ENCODE results near the gene GAN. TPM values are rescaled to one million over a fixed set of nuclear protein-coding genes. Genes with fewer than 3 reads are reported as not detected.

Gene GAN
- total and polyA plus RNA-seq, 9 of the 15 experiments (the other 6 are each of a cell fraction or from before 2014, with no cell fraction given) = 0.83 to 15.1 (median 5.2) TPM

DNA sequence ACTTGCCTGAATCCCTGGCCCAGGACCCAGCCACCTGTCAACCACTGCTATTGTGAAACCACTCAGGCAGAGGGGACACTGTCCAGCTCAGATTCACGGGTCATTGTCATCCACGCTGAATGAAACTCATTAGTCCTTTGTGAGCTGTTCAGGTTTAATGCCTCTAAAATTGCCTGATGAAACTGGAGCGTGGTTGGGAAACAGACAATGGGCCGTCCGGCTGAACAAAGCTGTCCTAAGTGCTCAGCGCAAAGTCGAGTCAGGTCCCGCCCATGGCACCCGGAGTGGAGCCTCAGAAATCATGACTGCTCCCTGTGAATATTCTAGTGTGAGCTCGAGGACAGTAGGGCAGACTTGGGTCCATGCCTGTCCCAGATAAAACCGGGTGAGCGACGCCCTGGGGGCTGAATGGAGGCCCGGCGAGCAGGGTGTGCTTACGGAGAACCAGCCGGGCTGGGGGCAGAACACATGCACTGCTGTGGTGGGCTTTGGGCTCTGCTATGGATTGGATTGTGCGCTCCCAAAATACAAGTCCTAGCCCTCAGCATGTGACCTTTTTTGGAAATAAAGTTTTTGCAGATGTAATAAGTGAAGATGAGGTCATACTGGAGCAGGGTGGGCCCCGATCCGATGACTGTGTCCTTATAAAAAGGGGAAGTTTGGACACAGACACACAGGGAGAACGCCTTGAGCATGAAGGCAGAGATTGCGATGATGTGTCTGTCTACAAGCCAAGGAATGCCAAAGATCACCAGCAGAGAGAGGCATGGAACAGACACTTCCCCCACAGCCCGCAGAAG, 117.0 kb downstream of the GAN start:
- Histone ChIP-seq H3K4me3 (no peak overlapping the region), H3K27ac (ENCODE audit: extremely low read depth, low read depth, low read length) (peak overlapping the region; percentile 43; the same call in 1 of the 3 replicates), H4K20me1 (replicated peaks; ENCODE audit: control insufficient read depth, insufficient read depth, low read length) (no peaks in the 10 kb centered on the region), H2AFZ (ENCODE audit: low read depth, low read length) (peak overlapping the region; percentile 58), H3K79me2 (ENCODE audit: control insufficient read depth, insufficient read depth, low read length) (no peaks in the 10 kb centered on the region), H3K4me1 (replicated peaks in 1 of 2; ENCODE audit: control insufficient read depth in 2 of 2, insufficient read depth in 2 of 2, low read length in 2 of 2) (peaks cover 13 to 15% of the 10 kb centered on the region in 2 experiments; a peak in 4 of 5 replicates), H3K9ac (ENCODE audit: insufficient read depth in 1 of 2, low read depth in 2 of 2, low read length in 2 of 2) (peak overlapping the region in 1 of 2 experiments; percentile 33; a peak in 2 of 4 replicates), H3K9me1 (ENCODE audit: control insufficient read depth, insufficient read depth, low read length) (no peaks in the 10 kb centered on the region), H3K9me3 (replicated peaks; ENCODE audit: control insufficient read depth, insufficient read depth, low read depth, low read length) (no peaks in the 10 kb centered on the region), H3K27me3 (ENCODE audit: control insufficient read depth in 2 of 2, insufficient read depth in 2 of 2, low read length in 2 of 2) (peaks cover 0 to 5% of the 10 kb centered on the region in 2 experiments; a peak in 1 of 5 replicates), H3K4me2 (ENCODE audit: insufficient read depth, low read length) (no peak overlapping the region; the same call in 1 of the 2 replicates), H3K36me3 (ENCODE audit: control insufficient read depth, insufficient read depth, low read length) (no peaks in the 10 kb centered on the region)
- intact Hi-C loops (cut with micrococcal nuclease) = no loop called here
- 51% methylated on average over 23 of the region's 23 CpGs for WGBS (ENCODE audit: insufficient coverage, low coverage, missing lambda C conversion rate)
- peak; percentile 67 for ATAC-seq
- DNase-seq (ENCODE audit: extremely low read depth in 1 of 4, low spot score in 3 of 4) = peak in 1 of 4 experiments; percentile 38
- POLR2A ChIA-PET = interaction anchor here (0.6 to 4.9 kb wide), 7 partner anchors 8 to 265 kb away, joined by 3 to 24 read pairs (median 4); no protein-coding TSS in a partner anchor
- no peak for FAIRE-seq
- BruUV-seq (replicated peaks) = no TSS peak
- in situ Hi-C loops (cut with MboI) = no loop called here
- CTCF ChIA-PET (ENCODE audit: low intra/inter-chr PET ratio) = no interaction called here
- TF ChIP-seq ZNF263 (CRISPR knock-in tag; IDR thresholded peaks at IDR 0.05; ENCODE audit: borderline replicate concordance) (no peak), HNRNPL (IDR thresholded peaks at IDR 0.05; ENCODE audit: low read depth, low read length) (no peak), SMC3 (conservative IDR thresholded peaks at IDR 0.05; ENCODE audit: insufficient read depth, low read depth, low read length) (no peak), FOXK2 (conservative IDR thresholded peaks at IDR 0.05 in 1 of 2, IDR thresholded peaks at IDR 0.05 in 1 of 2; ENCODE audit: low read depth in 2 of 2) (peak in 1 of 2 experiments; percentile 10; a peak in 1 of 4 replicates), SRF (CRISPR knock-in tag; IDR thresholded peaks at IDR 0.05) (peak in 1 of 2 experiments; percentile 74; a peak in 1 of 4 replicates), CREM (IDR thresholded peaks at IDR 0.05; ENCODE audit: low read depth) (peak; percentile 79), ZSCAN29 (IDR thresholded peaks at IDR 0.05) (no peak), RNF2 (IDR thresholded peaks at IDR 0.05) (0 out of 2 replicates have a peak, but pooled peaks have one; percentile 27), XRCC4 (IDR thresholded peaks at IDR 0.05; ENCODE audit: extremely low read depth, insufficient read depth, insufficient read length) (no peak), DMBX1 (CRISPR knock-in tag; IDR thresholded peaks at IDR 0.05; ENCODE audit: borderline replicate concordance) (no peak), TAF9B (IDR thresholded peaks at IDR 0.05; ENCODE audit: partially characterized antibody) (no peak)
- TF ChIP-seq, protein P1, sequence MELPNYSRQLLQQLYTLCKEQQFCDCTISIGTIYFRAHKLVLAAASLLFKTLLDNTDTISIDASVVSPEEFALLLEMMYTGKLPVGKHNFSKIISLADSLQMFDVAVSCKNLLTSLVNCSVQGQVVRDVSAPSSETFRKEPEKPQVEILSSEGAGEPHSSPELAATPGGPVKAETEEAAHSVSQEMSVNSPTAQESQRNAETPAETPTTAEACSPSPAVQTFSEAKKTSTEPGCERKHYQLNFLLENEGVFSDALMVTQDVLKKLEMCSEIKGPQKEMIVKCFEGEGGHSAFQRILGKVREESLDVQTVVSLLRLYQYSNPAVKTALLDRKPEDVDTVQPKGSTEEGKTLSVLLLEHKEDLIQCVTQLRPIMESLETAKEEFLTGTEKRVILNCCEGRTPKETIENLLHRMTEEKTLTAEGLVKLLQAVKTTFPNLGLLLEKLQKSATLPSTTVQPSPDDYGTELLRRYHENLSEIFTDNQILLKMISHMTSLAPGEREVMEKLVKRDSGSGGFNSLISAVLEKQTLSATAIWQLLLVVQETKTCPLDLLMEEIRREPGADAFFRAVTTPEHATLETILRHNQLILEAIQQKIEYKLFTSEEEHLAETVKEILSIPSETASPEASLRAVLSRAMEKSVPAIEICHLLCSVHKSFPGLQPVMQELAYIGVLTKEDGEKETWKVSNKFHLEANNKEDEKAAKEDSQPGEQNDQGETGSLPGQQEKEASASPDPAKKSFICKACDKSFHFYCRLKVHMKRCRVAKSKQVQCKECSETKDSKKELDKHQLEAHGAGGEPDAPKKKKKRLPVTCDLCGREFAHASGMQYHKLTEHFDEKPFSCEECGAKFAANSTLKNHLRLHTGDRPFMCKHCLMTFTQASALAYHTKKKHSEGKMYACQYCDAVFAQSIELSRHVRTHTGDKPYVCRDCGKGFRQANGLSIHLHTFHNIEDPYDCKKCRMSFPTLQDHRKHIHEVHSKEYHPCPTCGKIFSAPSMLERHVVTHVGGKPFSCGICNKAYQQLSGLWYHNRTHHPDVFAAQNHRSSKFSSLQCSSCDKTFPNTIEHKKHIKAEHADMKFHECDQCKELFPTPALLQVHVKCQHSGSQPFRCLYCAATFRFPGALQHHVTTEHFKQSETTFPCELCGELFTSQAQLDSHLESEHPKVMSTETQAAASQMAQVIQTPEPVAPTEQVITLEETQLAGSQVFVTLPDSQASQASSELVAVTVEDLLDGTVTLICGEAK (IDR thresholded peaks at IDR 0.05) = peak; percentile 89
- TF ChIP-seq, protein P1 (CRISPR knock-in tag; IDR thresholded peaks at IDR 0.05) = peak; percentile 85
